ENCODE measurements around the gene UBTD1. TPM values are rescaled to one million over a fixed set of nuclear protein-coding genes. Genes with fewer than 3 reads are reported as not detected.
A peak's percentile ranks its signal among the peaks of the same experiment; 100 is the strongest.

UBTD1 gene
- total RNA-seq, 4 donors from 2014 or later = 0.70 to 2.5 (median 1.4) TPM; not detected in 1

DNA sequence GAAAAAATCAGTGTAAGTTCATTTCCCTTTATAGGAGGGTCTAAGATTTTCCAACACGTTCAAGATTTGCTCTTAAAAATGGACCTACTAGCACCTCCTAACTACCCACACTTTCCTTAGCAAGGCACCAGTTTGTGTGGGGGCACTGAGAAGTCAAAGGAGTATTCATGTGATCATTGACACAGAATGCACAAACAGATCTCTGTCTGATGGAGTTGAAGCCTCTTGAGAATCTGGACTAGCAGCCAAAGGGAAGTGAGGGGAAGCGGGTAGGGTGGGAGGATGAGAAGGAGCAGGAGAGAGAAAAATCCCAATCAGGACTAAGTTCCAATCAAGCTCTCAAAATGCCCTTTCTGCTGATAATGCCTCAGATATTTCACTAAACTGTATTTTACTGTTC, 4.6 kb upstream of the UBTD1 start:
- Histone ChIP-seq H3K27me3 (no peaks in the 10 kb centered on the region), H3K36me3 (no peaks in the 10 kb centered on the region), H3K9me3 (no peaks in the 10 kb centered on the region), H3K4me1 (peaks cover 0 to 24% (median 3%) of the 10 kb centered on the region in 4 donors), H3K27ac (no peak overlapping the region), H3K4me3 (no peak overlapping the region)
- no peak for DNase-seq
- no peak for TF ChIP-seq POLR2A (IDR thresholded peaks at IDR 0.05)
- TF ChIP-seq, protein P1, sequence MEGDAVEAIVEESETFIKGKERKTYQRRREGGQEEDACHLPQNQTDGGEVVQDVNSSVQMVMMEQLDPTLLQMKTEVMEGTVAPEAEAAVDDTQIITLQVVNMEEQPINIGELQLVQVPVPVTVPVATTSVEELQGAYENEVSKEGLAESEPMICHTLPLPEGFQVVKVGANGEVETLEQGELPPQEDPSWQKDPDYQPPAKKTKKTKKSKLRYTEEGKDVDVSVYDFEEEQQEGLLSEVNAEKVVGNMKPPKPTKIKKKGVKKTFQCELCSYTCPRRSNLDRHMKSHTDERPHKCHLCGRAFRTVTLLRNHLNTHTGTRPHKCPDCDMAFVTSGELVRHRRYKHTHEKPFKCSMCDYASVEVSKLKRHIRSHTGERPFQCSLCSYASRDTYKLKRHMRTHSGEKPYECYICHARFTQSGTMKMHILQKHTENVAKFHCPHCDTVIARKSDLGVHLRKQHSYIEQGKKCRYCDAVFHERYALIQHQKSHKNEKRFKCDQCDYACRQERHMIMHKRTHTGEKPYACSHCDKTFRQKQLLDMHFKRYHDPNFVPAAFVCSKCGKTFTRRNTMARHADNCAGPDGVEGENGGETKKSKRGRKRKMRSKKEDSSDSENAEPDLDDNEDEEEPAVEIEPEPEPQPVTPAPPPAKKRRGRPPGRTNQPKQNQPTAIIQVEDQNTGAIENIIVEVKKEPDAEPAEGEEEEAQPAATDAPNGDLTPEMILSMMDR (IDR thresholded peaks at IDR 0.05) = no peak

DNA sequence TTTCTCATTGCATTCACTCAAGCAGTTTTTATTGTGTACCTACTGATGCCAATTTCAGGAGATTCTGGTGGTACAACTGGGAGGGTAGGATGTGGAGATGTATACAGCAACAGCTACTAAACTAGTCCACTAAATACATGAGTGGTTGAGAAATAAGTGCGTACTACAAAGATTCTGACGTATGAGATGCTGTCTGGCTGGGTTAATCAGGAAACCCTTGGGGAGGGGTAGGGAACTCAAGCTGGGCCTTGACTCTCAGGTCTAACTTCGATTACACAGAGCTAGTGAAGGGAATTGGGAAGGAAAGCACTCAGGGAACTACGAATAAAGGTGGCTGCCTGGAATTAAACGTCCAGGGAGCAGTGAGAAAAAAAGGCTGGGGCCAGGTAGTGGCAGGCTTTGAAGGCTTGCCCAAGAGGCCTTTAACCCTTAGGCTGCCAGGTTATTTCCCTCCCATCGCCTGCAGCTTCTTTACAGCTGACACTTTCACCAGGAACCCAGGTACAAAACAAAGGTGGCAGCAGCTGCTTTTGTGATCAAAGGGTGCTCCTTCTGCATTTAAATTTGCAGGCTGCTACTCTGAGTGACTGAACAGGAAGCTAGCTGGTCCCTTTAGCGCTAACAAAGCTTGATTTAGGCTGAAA, 3.7 kb upstream of the UBTD1 start:
- H3K4me1 ChIP-seq = peaks cover 0 to 30% (median 7%) of the 10 kb centered on the region in 4 donors
- no peaks in the 10 kb centered on the region for H3K9me3 ChIP-seq
- no peak for DNase-seq
- no peaks in the 10 kb centered on the region for H3K27me3 ChIP-seq
- H3K27ac ChIP-seq = no peak overlapping the region
- H3K36me3 ChIP-seq = no peaks in the 10 kb centered on the region
- no peak overlapping the region for H3K4me3 ChIP-seq
- TF ChIP-seq POLR2A (IDR thresholded peaks at IDR 0.05) = no peak
- TF ChIP-seq, protein P1 (IDR thresholded peaks at IDR 0.05) = no peak

DNA sequence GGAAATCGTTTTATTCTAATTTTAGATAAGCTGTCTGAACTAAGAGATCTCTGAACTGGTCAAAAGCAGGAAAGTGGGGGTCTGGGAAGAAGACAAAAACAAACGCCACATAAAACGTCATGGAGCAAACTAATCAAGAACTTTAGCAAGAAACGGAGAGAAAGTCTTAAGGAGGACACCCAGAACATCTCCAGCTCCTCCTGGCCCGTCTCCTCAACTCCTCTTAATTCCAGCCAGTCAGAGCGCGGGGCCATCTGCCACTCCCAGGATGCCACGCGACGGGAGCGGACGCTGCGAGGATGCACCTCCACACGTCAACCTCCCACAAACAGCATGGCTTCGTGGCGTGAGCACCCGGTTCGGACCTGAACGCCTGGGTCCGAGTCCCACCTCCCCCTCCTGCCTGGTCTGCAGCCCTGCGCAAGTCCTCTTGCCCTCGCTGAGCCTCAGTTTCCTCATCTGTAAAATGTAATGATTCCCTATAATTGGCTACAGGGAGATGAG, 1.1 kb upstream of the UBTD1 start:
- DNase-seq = peak; percentile 82 to 91 (median 83)
- H3K9me3 ChIP-seq = no peaks in the 10 kb centered on the region
- peak overlapping the region; percentile 92 to 94 (median 93) for H3K4me3 ChIP-seq
- peaks cover 0 to 28% (median 7%) of the 10 kb centered on the region in 4 donors for H3K4me1 ChIP-seq
- TF ChIP-seq, protein P1 (IDR thresholded peaks at IDR 0.05) = no peak
- no peak for TF ChIP-seq POLR2A (IDR thresholded peaks at IDR 0.05)
- no peaks in the 10 kb centered on the region for H3K27me3 ChIP-seq
- H3K27ac ChIP-seq = peak overlapping the region; percentile 89 to 95 (median 92)
- no peaks in the 10 kb centered on the region for H3K36me3 ChIP-seq

DNA sequence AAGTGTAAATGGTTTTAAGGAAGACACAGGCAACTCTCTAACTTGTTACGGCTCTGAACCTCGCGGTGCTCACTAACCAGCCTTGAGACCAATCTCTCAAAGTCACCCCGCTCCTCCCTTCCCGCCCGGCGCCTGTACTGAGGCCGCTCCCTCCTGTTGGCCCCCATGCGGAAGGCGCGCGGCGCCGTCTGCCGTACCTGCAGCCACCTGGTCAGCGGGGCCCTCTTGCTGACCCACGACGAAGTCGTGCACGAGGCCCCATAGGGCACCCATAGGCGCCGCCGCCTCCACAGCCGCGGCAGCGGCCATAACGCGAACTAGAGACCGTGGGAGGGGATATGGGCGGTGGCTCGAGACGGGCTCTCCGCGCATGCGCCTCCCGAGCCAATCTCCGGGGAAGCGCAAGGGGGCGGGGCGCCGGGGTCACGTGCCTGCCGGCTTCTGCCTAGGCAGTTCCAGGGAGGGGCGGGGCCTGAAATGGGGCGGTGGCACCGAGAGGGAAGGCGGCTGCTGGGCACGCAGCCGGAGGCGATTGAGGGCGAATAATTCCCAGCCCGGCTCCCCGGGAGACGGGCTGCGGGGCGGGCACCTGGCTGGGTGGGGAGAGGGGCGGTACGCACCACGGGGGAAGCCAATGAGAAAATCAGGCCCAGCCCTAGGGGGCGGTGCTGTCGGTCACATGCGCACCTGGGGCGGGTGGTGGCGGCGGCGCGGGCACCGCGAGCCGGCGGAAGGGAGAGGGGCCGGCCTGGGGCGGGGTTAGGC, 466 bp upstream of the UBTD1 start, which contains the start of gene MMS19:
TSS of gene MMS19 (minus strand) at position 347 of the 765 bp plus-strand sequence. CDS start at position 309, 38 bp downstream.
- Histone ChIP-seq H3K27ac (peak within 1 kb of the TSS; percentile 89 to 95 (median 92)), H3K4me1 (peaks cover 0 to 28% (median 7%) of the 10 kb centered on the region in 4 donors), H3K27me3 (no peaks in the 10 kb centered on the region), H3K4me3 (peak within 1 kb of the TSS; percentile 92 to 94 (median 93)), H3K9me3 (no peaks in the 10 kb centered on the region), H3K36me3 (no peaks in the 10 kb centered on the region)
- DNase-seq = peak; percentile 98 to 100 (median 100)
- TF ChIP-seq POLR2A (IDR thresholded peaks at IDR 0.05) = peak; percentile 58 to 75
- TF ChIP-seq, protein P1 (IDR thresholded peaks at IDR 0.05) = peak in 3 of 6 experiments; percentile 5 to 24 (median 6)

DNA sequence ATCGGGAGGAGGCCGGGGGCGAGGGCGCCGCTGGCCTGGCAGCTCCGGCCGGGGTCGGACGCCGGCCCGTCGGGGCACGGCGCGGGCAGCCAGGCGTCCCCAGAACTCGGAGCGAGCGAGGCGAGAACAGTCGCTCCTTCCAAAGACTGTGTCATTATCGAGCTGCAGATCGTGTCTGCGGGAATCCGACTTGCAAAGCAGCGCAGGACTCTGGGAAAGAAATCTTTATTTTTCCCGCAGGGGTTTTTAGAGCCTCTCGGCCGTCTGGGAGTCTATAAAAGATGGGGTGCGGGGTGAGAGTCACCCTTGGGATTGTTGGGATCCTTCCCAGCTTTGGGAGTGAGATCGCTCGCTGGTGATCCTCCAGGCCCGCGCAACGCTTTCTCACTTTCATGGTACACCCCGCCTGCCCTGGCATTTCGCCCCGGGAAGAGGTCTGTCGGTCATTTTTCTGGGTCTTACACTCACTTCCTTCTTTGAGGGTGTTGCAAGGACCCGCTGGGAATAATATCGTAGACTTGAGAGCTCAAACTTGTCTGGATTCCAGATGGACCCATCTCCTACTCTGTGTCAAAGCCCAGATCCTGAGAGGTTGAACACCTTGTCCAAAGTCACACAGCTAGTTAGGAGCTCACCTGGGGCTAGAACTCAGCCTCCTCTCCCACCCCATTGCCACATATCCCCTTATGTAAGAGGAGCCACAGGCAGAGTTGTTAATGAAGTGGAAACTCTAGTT, 1.0 kb downstream of the UBTD1 start:
- DNase-seq = peak in 2 of 3 donors; percentile 20 to 71
- H3K4me3 ChIP-seq = peak overlapping the region; percentile 92 to 94 (median 93)
- no peak for TF ChIP-seq POLR2A (IDR thresholded peaks at IDR 0.05)
- TF ChIP-seq, protein P1 (IDR thresholded peaks at IDR 0.05) = no peak

More for the DNA sequence above, 1.0 kb downstream of the UBTD1 start:
- H3K36me3 ChIP-seq = no peaks in the 10 kb centered on the region
- peak overlapping the region; percentile 89 to 95 (median 92) for H3K27ac ChIP-seq
- H3K4me1 ChIP-seq = peaks cover 0 to 28% (median 7%) of the 10 kb centered on the region in 4 donors
- H3K27me3 ChIP-seq = no peaks in the 10 kb centered on the region
- H3K9me3 ChIP-seq = no peaks in the 10 kb centered on the region

All from Peyer's patch (tissue), 4 donors.